ENCODE measurements around the gene CAMTA1.

The CAMTA1 gene

GRCh38 chr1:6870086-6870485 is 84.8 kb downstream of the CAMTA1 start:
- TF ChIP-seq CTCF (IDR thresholded peaks at IDR 0.05; ENCODE audit: insufficient read depth, low read depth, low read length, missing control alignments): no peak
- DNase-seq (ENCODE audit: low read depth): no peak
- no peak overlapping the region for H3K4me3 ChIP-seq (ENCODE audit: low read depth, low read length)

- TF ChIP-seq CTCF (IDR thresholded peaks at IDR 0.05; ENCODE audit: insufficient read depth, low read depth, low read length, missing control alignments): no peak
- no peak overlapping the region for H3K4me3 ChIP-seq (ENCODE audit: low read depth, low read length)
- no peak for DNase-seq (ENCODE audit: low read depth)
These were observed 85.3 kb downstream of the CAMTA1 start for GRCh38 chr1:6870571-6870970.

GRCh38 chr1:6871300-6871972 is 86.2 kb downstream of the CAMTA1 start:
- DNase-seq (ENCODE audit: low read depth): no peak
- no peak for TF ChIP-seq CTCF (IDR thresholded peaks at IDR 0.05; ENCODE audit: insufficient read depth, low read depth, low read length, missing control alignments)
- H3K4me3 ChIP-seq (ENCODE audit: low read depth, low read length): no peak overlapping the region

- no peak for TF ChIP-seq CTCF (IDR thresholded peaks at IDR 0.05; ENCODE audit: insufficient read depth, low read depth, low read length, missing control alignments)
- DNase-seq (ENCODE audit: low read depth): peak; percentile 18
- no peak overlapping the region for H3K4me3 ChIP-seq (ENCODE audit: low read depth, low read length)
These were observed 87.5 kb downstream of the CAMTA1 start for GRCh38 chr1:6872573-6873261.

- no peak for TF ChIP-seq CTCF (IDR thresholded peaks at IDR 0.05; ENCODE audit: insufficient read depth, low read depth, low read length, missing control alignments)
- no peak overlapping the region for H3K4me3 ChIP-seq (ENCODE audit: low read depth, low read length)
- DNase-seq (ENCODE audit: low read depth): no peak
These were observed 88.2 kb downstream of the CAMTA1 start for GRCh38 chr1:6873298-6874015.

- no peak overlapping the region for H3K4me3 ChIP-seq (ENCODE audit: low read depth, low read length)
- no peak for DNase-seq (ENCODE audit: low read depth)
- TF ChIP-seq CTCF (IDR thresholded peaks at IDR 0.05; ENCODE audit: insufficient read depth, low read depth, low read length, missing control alignments): no peak
These were observed 89.0 kb downstream of the CAMTA1 start for GRCh38 chr1:6874298-6874697.

All from GM12865 (cell line).